Measurements from ENCODE around the gene TMEM81. TPM values are rescaled to one million over a fixed set of nuclear protein-coding genes. Genes with fewer than 3 reads are reported as not detected.

TMEM81 gene
- total RNA-seq, 4 donors from 2014 or later = 0.44 to 3.6 (median 2.3) TPM; not detected in 1

- H3K4me1 ChIP-seq = peaks cover 0 to 14% (median 6%) of the 10 kb centered on the region in 4 donors
- 68 to 79% methylated on average over 13 of the region's 13 CpGs for WGBS, 2 donors
- no peak for DNase-seq (ENCODE audit: low spot score in 2 of 2)
- peaks cover 0 to 10% (median 0%) of the 10 kb centered on the region in 3 donors for H3K36me3 ChIP-seq
- H3K27ac ChIP-seq = no peak overlapping the region
- H3K27me3 ChIP-seq = no peaks in the 10 kb centered on the region
- no peak overlapping the region for H3K4me3 ChIP-seq
- TF ChIP-seq POLR2A (IDR thresholded peaks at IDR 0.05) (no peak), CTCF (IDR thresholded peaks at IDR 0.05) (no peak), EP300 (IDR thresholded peaks at IDR 0.05) (no peak)
- H3K9me3 ChIP-seq = no peaks in the 10 kb centered on the region
These were observed 18.0 kb downstream of the TMEM81 start for GRCh38 chr1:205066141-205066818.

- DNase-seq (ENCODE audit: low spot score in 2 of 2) = no peak
- TF ChIP-seq POLR2A (IDR thresholded peaks at IDR 0.05) (no peak), EP300 (IDR thresholded peaks at IDR 0.05) (no peak), CTCF (IDR thresholded peaks at IDR 0.05) (no peak)
- Histone ChIP-seq H3K36me3 (peaks cover 0 to 10% (median 0%) of the 10 kb centered on the region in 3 donors), H3K4me3 (no peak overlapping the region), H3K27ac (no peak overlapping the region), H3K9me3 (no peaks in the 10 kb centered on the region), H3K27me3 (no peaks in the 10 kb centered on the region), H3K4me1 (peaks cover 0 to 19% (median 6%) of the 10 kb centered on the region in 4 donors)
- 82 to 92% methylated on average over 13 of the region's 14 CpGs for WGBS, 2 donors
These were observed 18.6 kb downstream of the TMEM81 start for GRCh38 chr1:205065666-205066065.

- TF ChIP-seq CTCF (IDR thresholded peaks at IDR 0.05) (no peak), EP300 (IDR thresholded peaks at IDR 0.05) (no peak), POLR2A (IDR thresholded peaks at IDR 0.05) (no peak)
- no peak overlapping the region for H3K27ac ChIP-seq
- no peak for DNase-seq (ENCODE audit: low spot score in 2 of 2)
These were observed 19.4 kb downstream of the TMEM81 start for GRCh38 chr1:205064741-205065316.

GRCh38 chr1:205064301-205064700 is 20.0 kb downstream of the TMEM81 start:
- TF ChIP-seq CTCF (IDR thresholded peaks at IDR 0.05) = no peak
- TF ChIP-seq EP300 (IDR thresholded peaks at IDR 0.05) = no peak
- TF ChIP-seq POLR2A (IDR thresholded peaks at IDR 0.05) = no peak
- DNase-seq (ENCODE audit: low spot score in 2 of 2) = no peak
- peaks cover 0 to 19% (median 6%) of the 10 kb centered on the region in 4 donors for H3K4me1 ChIP-seq
- H3K27ac ChIP-seq = no peak overlapping the region
- no peaks in the 10 kb centered on the region for H3K27me3 ChIP-seq
- H3K9me3 ChIP-seq = no peaks in the 10 kb centered on the region
- no peak overlapping the region for H3K4me3 ChIP-seq
- WGBS, 2 donors = 84 to 93% methylated on average over 11 of the region's 11 CpGs
- H3K36me3 ChIP-seq = peaks cover 0 to 3% (median 0%) of the 10 kb centered on the region in 3 donors

More at GRCh38 chr1:205064741-205065316, 19.4 kb downstream of the TMEM81 start:
- 88 to 92% methylated on average over 9 of the region's 9 CpGs for WGBS, 2 donors
- Histone ChIP-seq H3K36me3 (peaks cover 0 to 3% (median 0%) of the 10 kb centered on the region in 3 donors), H3K9me3 (no peaks in the 10 kb centered on the region), H3K4me3 (no peak overlapping the region), H3K4me1 (peaks cover 0 to 19% (median 6%) of the 10 kb centered on the region in 4 donors), H3K27me3 (no peaks in the 10 kb centered on the region)

- H3K4me1 ChIP-seq = peaks cover 0 to 11% (median 6%) of the 10 kb centered on the region in 4 donors
- WGBS, 2 donors = 80 to 90% methylated on average over 3 of the region's 3 CpGs
- no peaks in the 10 kb centered on the region for H3K9me3 ChIP-seq
- TF ChIP-seq EP300 (IDR thresholded peaks at IDR 0.05) (no peak), POLR2A (IDR thresholded peaks at IDR 0.05) (no peak), CTCF (IDR thresholded peaks at IDR 0.05) (no peak)
- no peak for DNase-seq (ENCODE audit: low spot score in 2 of 2)
- H3K4me3 ChIP-seq = no peak overlapping the region
- H3K27me3 ChIP-seq = no peaks in the 10 kb centered on the region
- no peak overlapping the region for H3K27ac ChIP-seq
- peaks cover 0 to 12% (median 0%) of the 10 kb centered on the region in 3 donors for H3K36me3 ChIP-seq
These were observed 21.4 kb downstream of the TMEM81 start for GRCh38 chr1:205062895-205063294.
